Endodermal cell (in vitro differentiated cells): Measurements from ENCODE around the gene NAGLU. TPM values are rescaled to one million over a fixed set of nuclear protein-coding genes. Genes with fewer than 3 reads are reported as not detected.

Experiments
- DNase-seq: peaks from one replicate; pipeline ENCODE4 v3.0.0-alpha.2; 2017
- H3K27ac ChIP-seq: 2 replicates; pipeline ENCODE4 v1.5.1; 2013; ENCODE audit warnings: mild to moderate bottlenecking, low read depth, low read length, moderate library complexity
- H3K27me3 ChIP-seq: 2 replicates; pipeline ENCODE4 v1.6.1; 2013; ENCODE audit warnings: mild to moderate bottlenecking, low read length, moderate library complexity; ENCODE audit not compliant: insufficient read depth, control insufficient read depth, poor library complexity, severe bottlenecking
- H3K36me3 ChIP-seq: 2 replicates; pipeline ENCODE4 v1.7.0; 2013; ENCODE audit warnings: mild to moderate bottlenecking, low read length, moderate library complexity; ENCODE audit not compliant: control insufficient read depth, insufficient read depth
- H3K4me1 ChIP-seq: one replicate; pipeline ENCODE4 v1.7.0; 2013; ENCODE audit warnings: low read length; ENCODE audit not compliant: control insufficient read depth, insufficient read depth
- H3K4me3 ChIP-seq: 2 replicates; pipeline ENCODE4 v1.5.1; 2013; ENCODE audit warnings: mild to moderate bottlenecking, low read length, moderate library complexity
- H3K9ac ChIP-seq: 2 replicates; pipeline ENCODE4 v1.6.1; 2013; ENCODE audit warnings: mild to moderate bottlenecking, low read length, moderate library complexity; ENCODE audit not compliant: poor library complexity, severe bottlenecking; ENCODE audit errors: extremely low read depth
- H3K9me3 ChIP-seq: 2 replicates; pipeline ENCODE4 v1.6.1; 2013; ENCODE audit warnings: mild to moderate bottlenecking, low read length, moderate library complexity; ENCODE audit not compliant: control insufficient read depth
- H3K27ac Mint-ChIP-seq: 2 replicates; pipeline ENCODE4 v1.8.0; 2020; ENCODE audit warnings: mixed read lengths
- H3K27me3 Mint-ChIP-seq: 2 replicates; pipeline ENCODE4 v1.8.0; 2021; ENCODE audit warnings: mild to moderate bottlenecking, mixed read lengths; ENCODE audit not compliant: insufficient read depth
- H3K36me3 Mint-ChIP-seq: 2 replicates; pipeline ENCODE4 v1.8.0; 2020; ENCODE audit warnings: low read depth, mixed read lengths
- H3K4me1 Mint-ChIP-seq: 2 replicates; pipeline ENCODE4 v1.8.0; 2020; ENCODE audit warnings: mixed read lengths
- H3K4me3 Mint-ChIP-seq: 2 replicates; pipeline ENCODE4 v1.8.0; 2020; ENCODE audit warnings: mild to moderate bottlenecking, moderate library complexity, mixed read lengths
- H3K9me3 Mint-ChIP-seq: 2 replicates; pipeline ENCODE4 v1.8.0; 2020; ENCODE audit warnings: mild to moderate bottlenecking, mixed read lengths
- CTCF ChIP-seq: fragments of 200-600 bp; sonication (generic); conservative IDR thresholded peaks from 2 replicates; pipeline ENCODE4 v1.5.0; 2021; ENCODE audit warnings: antibody characterized with exemption, mild to moderate bottlenecking
- WGBS, 2 experiments: methylation state at CpG; one replicate each; pipeline versions ENCODE4 v1.1.5 to v1.1.7; 2013; ENCODE audit warnings: missing lambda C conversion rate in 2 of 2, mixed read lengths in 1 of 2; ENCODE audit not compliant: insufficient coverage in 1 of 2, insufficient read length in 1 of 2; 5-methylcytosine and 5-hydroxymethylcytosine counted together
- total RNA-seq, 2 donors: library from RNA; stranded (reverse); fragmentation: NEBNext Ultra II Directional in 1 of 2; extraction: Animal tissue kit (Norgen Biotek cat#: 25700) in 1 of 2; gene quantifications; 2 replicates in 1 of 2; 3 replicates in 1 of 2; pipeline ENCODE4 v1.2.1, GENCODE V29; 2021

Gene NAGLU
- total RNA-seq, 2 donors from 2014 or later = 29.1 to 31.5 TPM

GRCh38 chr17:42512733-42513251 is 23.2 kb upstream of the NAGLU start:
- Histone ChIP-seq H3K36me3 (peaks cover 26% of the 10 kb centered on the region), H3K4me1 (no peaks in the 10 kb centered on the region), H3K27ac (no peak overlapping the region), H3K27me3 (no peaks in the 10 kb centered on the region), H3K4me3 (no peak overlapping the region), H3K9ac (no peak overlapping the region), H3K9me3 (no peaks in the 10 kb centered on the region)
- Mint-ChIP-seq H3K27ac (no peak overlapping the region), H3K4me3 (no peak overlapping the region), H3K9me3 (no peaks in the 10 kb centered on the region), H3K4me1 (peaks cover 13% of the 10 kb centered on the region), H3K27me3 (no peaks in the 10 kb centered on the region), H3K36me3 (peaks cover 48% of the 10 kb centered on the region)
- WGBS, 2 experiments = 88 to 90% methylated on average over 1 to 6 of the region's 6 CpGs
- no peak for TF ChIP-seq CTCF
- DNase-seq = no peak

- H3K4me1 Mint-ChIP-seq = peaks cover 8% of the 10 kb centered on the region
- H3K9me3 Mint-ChIP-seq = no peaks in the 10 kb centered on the region
- peaks cover 46% of the 10 kb centered on the region for H3K36me3 Mint-ChIP-seq
- H3K4me1 ChIP-seq = peaks cover 2% of the 10 kb centered on the region
- no peaks in the 10 kb centered on the region for H3K9me3 ChIP-seq
- no peak overlapping the region for H3K4me3 Mint-ChIP-seq
- H3K36me3 ChIP-seq = peaks cover 27% of the 10 kb centered on the region
- DNase-seq = no peak
- H3K4me3 ChIP-seq = no peak overlapping the region
- H3K27me3 Mint-ChIP-seq = no peaks in the 10 kb centered on the region
- 95 to 99% methylated on average over 9 to 11 of the region's 11 CpGs for WGBS, 2 experiments
- no peak overlapping the region for H3K9ac ChIP-seq
- H3K27ac ChIP-seq = no peak overlapping the region
- H3K27ac Mint-ChIP-seq = no peak overlapping the region
- no peak for TF ChIP-seq CTCF
- H3K27me3 ChIP-seq = no peaks in the 10 kb centered on the region
Measured at GRCh38 chr17:42513686-42514085, 22.4 kb upstream of the NAGLU start.

- Mint-ChIP-seq H3K27ac (no peak overlapping the region), H3K4me1 (peaks cover 9% of the 10 kb centered on the region), H3K27me3 (no peaks in the 10 kb centered on the region), H3K36me3 (peaks cover 40% of the 10 kb centered on the region), H3K9me3 (no peaks in the 10 kb centered on the region), H3K4me3 (no peak overlapping the region)
- Histone ChIP-seq H3K9ac (no peak overlapping the region), H3K4me1 (peaks cover 8% of the 10 kb centered on the region), H3K27ac (no peak overlapping the region), H3K36me3 (peaks cover 21% of the 10 kb centered on the region), H3K9me3 (no peaks in the 10 kb centered on the region), H3K4me3 (no peak overlapping the region), H3K27me3 (no peaks in the 10 kb centered on the region)
- WGBS, 2 experiments = 92 to 100% methylated on average over 5 to 11 of the region's 11 CpGs
- DNase-seq = no peak
- TF ChIP-seq CTCF = no peak
Measured at GRCh38 chr17:42514279-42514678, 21.8 kb upstream of the NAGLU start.
